ENCODE measurements around the gene E2F3. TPM values are rescaled to one million over a fixed set of nuclear protein-coding genes. Genes with fewer than 3 reads are reported as not detected.
A peak's percentile ranks its signal among the peaks of the same experiment; 100 is the strongest.

E2F3 gene
- total RNA-seq, 1 experiment from 2014 or later, result 35.7 TPM

- Histone ChIP-seq H2AK5ac (ENCODE audit: insufficient read length, low read length) (no peak overlapping the region), H4K5ac (ENCODE audit: insufficient read length, low read depth, low read length) (no peak overlapping the region), H3K56ac (ENCODE audit: insufficient read length, low read depth, low read length) (no peak overlapping the region), H3K23me2 (ENCODE audit: insufficient read length, low read depth, low read length, poor library complexity, severe bottlenecking) (no peaks in the 10 kb centered on the region), H2BK120ac (ENCODE audit: low read depth, low read length, poor library complexity, severe bottlenecking) (no peak overlapping the region), H2BK5ac (ENCODE audit: insufficient read length, low read length) (no peak overlapping the region), H3K23ac (ENCODE audit: insufficient read length, low read depth, low read length) (no peak overlapping the region), H3T11ph (ENCODE audit: low read length) (no peak overlapping the region), H2BK12ac (ENCODE audit: insufficient read length, low read depth, low read length) (no peak overlapping the region), H3K9ac (ENCODE audit: extremely low read depth, insufficient read length, low read length) (no peak overlapping the region), H3K4me2 (ENCODE audit: insufficient read depth, insufficient read length, low read length) (no peak overlapping the region), H4K20me1 (ENCODE audit: control insufficient read depth, insufficient read depth, insufficient read length) (no peaks in the 10 kb centered on the region), H3K79me2 (ENCODE audit: insufficient read depth, low read length) (no peaks in the 10 kb centered on the region), H3K9me3 (ENCODE audit: control insufficient read depth, low read depth, low read length) (no peaks in the 10 kb centered on the region), H4K91ac (ENCODE audit: insufficient read length, low read depth, low read length) (no peak overlapping the region), H3K79me1 (ENCODE audit: insufficient read depth, low read depth, low read length, poor library complexity, severe bottlenecking) (no peaks in the 10 kb centered on the region), H2BK20ac (ENCODE audit: low read depth, low read length, poor library complexity, severe bottlenecking) (no peak overlapping the region), H3K4ac (ENCODE audit: low read depth, low read length) (no peak overlapping the region), H3K27ac (ENCODE audit: insufficient read length, low read depth, low read length) (no peak overlapping the region), H2BK15ac (ENCODE audit: low read depth, low read length) (no peak overlapping the region), H4K8ac (replicated peaks; ENCODE audit: insufficient read length, low read depth, low read length) (no peak overlapping the region), H2AFZ (ENCODE audit: low read length) (no peak overlapping the region), H3K14ac (ENCODE audit: insufficient read depth, low read length) (no peak overlapping the region), H3K27me3 (ENCODE audit: insufficient read depth, low read length) (no peaks in the 10 kb centered on the region), H3K4me1 (ENCODE audit: insufficient read depth, low read length) (no peaks in the 10 kb centered on the region), H3K18ac (ENCODE audit: insufficient read length, low read depth, low read length) (no peak overlapping the region)
- no peak for DNase-seq
- no peaks in the 10 kb centered on the region for H3K9me3 Mint-ChIP-seq
- H3K4me3 Mint-ChIP-seq, result no peak overlapping the region
- H3K4me1 Mint-ChIP-seq, result peaks cover under 1% of the 10 kb centered on the region in 2 experiments; a peak in 1 of 4 replicates
- peak overlapping the region in 1 of 3 experiments; percentile 48; a peak in 2 of 7 replicates for H3K27ac Mint-ChIP-seq
- no CpG with 5 or more reads among the region's 8 CpGs for WGBS (ENCODE audit: extremely low coverage, insufficient read length, low lambda C conversion rate)
- H3K27me3 Mint-ChIP-seq (ENCODE audit: low read depth), result no peaks in the 10 kb centered on the region
- H3K36me3 Mint-ChIP-seq (ENCODE audit: insufficient read depth in 1 of 3, low read depth in 3 of 3), result peaks cover 0 to 6% (median 3%) of the 10 kb centered on the region in 3 experiments; a peak in 3 of 7 replicates
- no peak for TF ChIP-seq CTCF (conservative IDR thresholded peaks at IDR 0.05)
These were observed 95.7 kb downstream of the E2F3 start for GRCh38 chr6:20497216-20498040.

Data from H9 (cell line).